ENCODE measurements around the gene THSD1.

DNA sequence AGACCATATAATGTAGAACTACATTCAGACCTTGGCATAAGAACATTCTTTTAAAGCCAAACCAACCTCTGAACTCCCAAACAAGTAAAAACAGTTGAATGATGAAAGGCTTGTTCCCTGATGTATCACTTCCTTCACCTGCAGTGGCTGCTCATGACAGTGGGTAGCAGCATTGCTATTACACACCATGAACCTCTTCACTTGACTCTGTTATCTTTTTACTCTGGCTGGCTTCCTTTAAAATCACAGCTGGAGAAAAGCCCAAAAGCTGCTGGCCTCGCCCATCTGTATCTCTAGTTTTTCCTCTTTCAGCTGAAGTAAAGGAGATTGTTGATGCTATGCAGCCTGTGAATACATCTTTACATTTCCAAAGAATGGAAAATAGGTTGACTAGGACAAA is 22.6 kb downstream of the THSD1 start:
- TF ChIP-seq, protein P1, sequence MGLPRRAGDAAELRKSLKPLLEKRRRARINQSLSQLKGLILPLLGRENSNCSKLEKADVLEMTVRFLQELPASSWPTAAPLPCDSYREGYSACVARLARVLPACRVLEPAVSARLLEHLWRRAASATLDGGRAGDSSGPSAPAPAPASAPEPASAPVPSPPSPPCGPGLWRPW (IDR thresholded peaks at IDR 0.05), result no peak
- TF ChIP-seq KDM1A (IDR thresholded peaks at IDR 0.05; ENCODE audit: low read depth) (no peak), POLR2A (IDR thresholded peaks at IDR 0.05; ENCODE audit: low read length) (no peak), EP300 (IDR thresholded peaks at IDR 0.05) (no peak), TP53 (CRISPR knock-in tag; IDR thresholded peaks at IDR 0.05) (no peak), JUN (IDR thresholded peaks at IDR 0.05) (no peak), BHLHE40 (IDR thresholded peaks at IDR 0.05; ENCODE audit: low read depth, low read length) (no peak), SREBF2 (IDR thresholded peaks at IDR 0.05) (no peak), NFE2L2 (conservative IDR thresholded peaks at IDR 0.05; ENCODE audit: low read length) (no peak), RCOR1 (IDR thresholded peaks at IDR 0.05; ENCODE audit: low read depth, low read length) (no peak), RFX5 (IDR thresholded peaks at IDR 0.05) (no peak), MYC (IDR thresholded peaks at IDR 0.05; ENCODE audit: borderline replicate concordance, low read length) (no peak), EHMT2 (IDR thresholded peaks at IDR 0.05; ENCODE audit: low read depth) (no peak)
- TF ChIP-seq, protein P2, sequence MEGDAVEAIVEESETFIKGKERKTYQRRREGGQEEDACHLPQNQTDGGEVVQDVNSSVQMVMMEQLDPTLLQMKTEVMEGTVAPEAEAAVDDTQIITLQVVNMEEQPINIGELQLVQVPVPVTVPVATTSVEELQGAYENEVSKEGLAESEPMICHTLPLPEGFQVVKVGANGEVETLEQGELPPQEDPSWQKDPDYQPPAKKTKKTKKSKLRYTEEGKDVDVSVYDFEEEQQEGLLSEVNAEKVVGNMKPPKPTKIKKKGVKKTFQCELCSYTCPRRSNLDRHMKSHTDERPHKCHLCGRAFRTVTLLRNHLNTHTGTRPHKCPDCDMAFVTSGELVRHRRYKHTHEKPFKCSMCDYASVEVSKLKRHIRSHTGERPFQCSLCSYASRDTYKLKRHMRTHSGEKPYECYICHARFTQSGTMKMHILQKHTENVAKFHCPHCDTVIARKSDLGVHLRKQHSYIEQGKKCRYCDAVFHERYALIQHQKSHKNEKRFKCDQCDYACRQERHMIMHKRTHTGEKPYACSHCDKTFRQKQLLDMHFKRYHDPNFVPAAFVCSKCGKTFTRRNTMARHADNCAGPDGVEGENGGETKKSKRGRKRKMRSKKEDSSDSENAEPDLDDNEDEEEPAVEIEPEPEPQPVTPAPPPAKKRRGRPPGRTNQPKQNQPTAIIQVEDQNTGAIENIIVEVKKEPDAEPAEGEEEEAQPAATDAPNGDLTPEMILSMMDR (IDR thresholded peaks at IDR 0.05), result no peak

All from A549 (cell line).